Mammary epithelial cell (primary cell): Measurements from ENCODE around the gene MECP2.

Source experiments
- EZH2 ChIP-seq: IDR thresholded peaks from 2 replicates; pipeline ENCODE4 v1.6.1; 2012; ENCODE audit warnings: low read length, inconsistent platforms, borderline replicate concordance
- TF ChIP-seq, protein P1 (sequence below), 2 donors: IDR thresholded peaks in 1 of 2; conservative IDR thresholded peaks in 1 of 2; 2 replicates each; pipeline ENCODE4 v1.5.1; 2011 to 2012; ENCODE audit warnings: inconsistent platforms in 2 of 2, low read length in 2 of 2, mild to moderate bottlenecking in 2 of 2, control low read depth in 1 of 2, low read depth in 1 of 2; ENCODE audit not compliant: insufficient read depth in 1 of 2; ENCODE audit errors: extremely low read depth in 1 of 2

DNA sequence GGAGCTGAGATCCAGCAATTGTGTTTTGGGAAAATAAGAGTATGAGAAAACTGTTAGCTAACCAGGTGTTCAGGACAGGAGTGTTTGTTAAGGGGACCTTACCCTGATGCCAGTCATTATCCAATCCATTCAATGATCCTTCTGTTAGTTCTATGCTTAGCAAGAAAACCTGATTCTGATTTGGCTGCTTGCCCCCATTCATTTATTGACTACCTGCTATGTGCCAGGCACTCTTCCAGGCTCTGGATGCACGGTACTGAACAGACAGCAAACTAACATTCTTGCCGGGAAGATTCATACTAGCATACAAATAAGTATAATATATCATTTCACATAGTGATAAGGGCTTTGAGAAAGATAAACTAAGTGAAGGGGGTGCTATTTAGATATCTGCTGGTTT, 1.0 kb upstream of the MECP2 start:
- TF ChIP-seq, protein P1, sequence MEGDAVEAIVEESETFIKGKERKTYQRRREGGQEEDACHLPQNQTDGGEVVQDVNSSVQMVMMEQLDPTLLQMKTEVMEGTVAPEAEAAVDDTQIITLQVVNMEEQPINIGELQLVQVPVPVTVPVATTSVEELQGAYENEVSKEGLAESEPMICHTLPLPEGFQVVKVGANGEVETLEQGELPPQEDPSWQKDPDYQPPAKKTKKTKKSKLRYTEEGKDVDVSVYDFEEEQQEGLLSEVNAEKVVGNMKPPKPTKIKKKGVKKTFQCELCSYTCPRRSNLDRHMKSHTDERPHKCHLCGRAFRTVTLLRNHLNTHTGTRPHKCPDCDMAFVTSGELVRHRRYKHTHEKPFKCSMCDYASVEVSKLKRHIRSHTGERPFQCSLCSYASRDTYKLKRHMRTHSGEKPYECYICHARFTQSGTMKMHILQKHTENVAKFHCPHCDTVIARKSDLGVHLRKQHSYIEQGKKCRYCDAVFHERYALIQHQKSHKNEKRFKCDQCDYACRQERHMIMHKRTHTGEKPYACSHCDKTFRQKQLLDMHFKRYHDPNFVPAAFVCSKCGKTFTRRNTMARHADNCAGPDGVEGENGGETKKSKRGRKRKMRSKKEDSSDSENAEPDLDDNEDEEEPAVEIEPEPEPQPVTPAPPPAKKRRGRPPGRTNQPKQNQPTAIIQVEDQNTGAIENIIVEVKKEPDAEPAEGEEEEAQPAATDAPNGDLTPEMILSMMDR (conservative IDR thresholded peaks at IDR 0.05 in 1 of 2, IDR thresholded peaks at IDR 0.05 in 1 of 2; ENCODE audit: extremely low read depth in 1 of 2, insufficient read depth in 1 of 2, low read depth in 1 of 2, low read length in 2 of 2) = no peak
- TF ChIP-seq EZH2 = no peak
